ENCODE measurements around the gene COMT. TPM values are rescaled to one million over a fixed set of nuclear protein-coding genes. Genes with fewer than 3 reads are reported as not detected.

COMT gene
- total and polyA plus RNA-seq, 9 of the 15 experiments (the other 6 are each of a cell fraction or from before 2014, with no cell fraction given), result 12.5 to 351 (median 155) TPM

DNA sequence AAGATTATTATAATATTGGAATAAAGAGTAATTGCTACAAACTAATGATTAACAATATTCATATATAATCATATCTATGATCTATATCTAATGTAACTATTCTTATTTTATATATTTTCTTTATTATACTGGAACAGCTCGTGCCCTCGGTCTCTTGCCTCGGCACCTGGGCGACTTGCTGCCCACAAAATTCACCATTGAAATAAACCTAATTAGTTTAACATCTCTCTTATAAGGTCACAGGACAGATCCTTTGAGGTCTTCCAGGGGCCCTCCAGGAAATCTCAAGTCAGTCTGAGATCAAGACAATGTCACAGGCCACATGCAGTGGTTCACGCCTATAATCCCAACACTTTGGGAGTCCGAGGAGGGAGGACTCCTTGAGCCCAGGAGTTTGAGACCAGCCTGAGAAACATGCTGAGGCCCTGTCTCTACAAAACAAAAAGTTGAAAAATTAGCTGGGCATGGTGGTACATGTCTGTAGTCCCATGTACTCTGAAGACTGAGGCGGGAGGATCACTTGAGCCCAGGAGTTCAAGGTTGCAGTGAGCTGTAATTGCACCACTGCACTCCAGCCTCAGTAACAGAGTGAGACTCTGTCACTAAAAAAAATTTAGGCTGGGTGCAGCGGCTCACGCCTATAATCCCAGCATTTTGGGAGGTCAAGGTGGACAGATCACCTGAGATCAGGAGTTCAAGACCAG lies 6.6 kb downstream of the COMT start (continued):
- TF ChIP-seq, protein P1, sequence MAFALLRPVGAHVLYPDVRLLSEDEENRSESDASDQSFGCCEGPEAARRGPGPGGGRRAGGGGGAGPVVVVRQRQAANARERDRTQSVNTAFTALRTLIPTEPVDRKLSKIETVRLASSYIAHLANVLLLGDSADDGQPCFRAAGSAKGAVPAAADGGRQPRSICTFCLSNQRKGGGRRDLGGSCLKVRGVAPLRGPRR (CRISPR knock-in tag; IDR thresholded peaks at IDR 0.05), result 0 out of 2 replicates have a peak, but pooled peaks have one; percentile 38
- TF ChIP-seq, protein P2, sequence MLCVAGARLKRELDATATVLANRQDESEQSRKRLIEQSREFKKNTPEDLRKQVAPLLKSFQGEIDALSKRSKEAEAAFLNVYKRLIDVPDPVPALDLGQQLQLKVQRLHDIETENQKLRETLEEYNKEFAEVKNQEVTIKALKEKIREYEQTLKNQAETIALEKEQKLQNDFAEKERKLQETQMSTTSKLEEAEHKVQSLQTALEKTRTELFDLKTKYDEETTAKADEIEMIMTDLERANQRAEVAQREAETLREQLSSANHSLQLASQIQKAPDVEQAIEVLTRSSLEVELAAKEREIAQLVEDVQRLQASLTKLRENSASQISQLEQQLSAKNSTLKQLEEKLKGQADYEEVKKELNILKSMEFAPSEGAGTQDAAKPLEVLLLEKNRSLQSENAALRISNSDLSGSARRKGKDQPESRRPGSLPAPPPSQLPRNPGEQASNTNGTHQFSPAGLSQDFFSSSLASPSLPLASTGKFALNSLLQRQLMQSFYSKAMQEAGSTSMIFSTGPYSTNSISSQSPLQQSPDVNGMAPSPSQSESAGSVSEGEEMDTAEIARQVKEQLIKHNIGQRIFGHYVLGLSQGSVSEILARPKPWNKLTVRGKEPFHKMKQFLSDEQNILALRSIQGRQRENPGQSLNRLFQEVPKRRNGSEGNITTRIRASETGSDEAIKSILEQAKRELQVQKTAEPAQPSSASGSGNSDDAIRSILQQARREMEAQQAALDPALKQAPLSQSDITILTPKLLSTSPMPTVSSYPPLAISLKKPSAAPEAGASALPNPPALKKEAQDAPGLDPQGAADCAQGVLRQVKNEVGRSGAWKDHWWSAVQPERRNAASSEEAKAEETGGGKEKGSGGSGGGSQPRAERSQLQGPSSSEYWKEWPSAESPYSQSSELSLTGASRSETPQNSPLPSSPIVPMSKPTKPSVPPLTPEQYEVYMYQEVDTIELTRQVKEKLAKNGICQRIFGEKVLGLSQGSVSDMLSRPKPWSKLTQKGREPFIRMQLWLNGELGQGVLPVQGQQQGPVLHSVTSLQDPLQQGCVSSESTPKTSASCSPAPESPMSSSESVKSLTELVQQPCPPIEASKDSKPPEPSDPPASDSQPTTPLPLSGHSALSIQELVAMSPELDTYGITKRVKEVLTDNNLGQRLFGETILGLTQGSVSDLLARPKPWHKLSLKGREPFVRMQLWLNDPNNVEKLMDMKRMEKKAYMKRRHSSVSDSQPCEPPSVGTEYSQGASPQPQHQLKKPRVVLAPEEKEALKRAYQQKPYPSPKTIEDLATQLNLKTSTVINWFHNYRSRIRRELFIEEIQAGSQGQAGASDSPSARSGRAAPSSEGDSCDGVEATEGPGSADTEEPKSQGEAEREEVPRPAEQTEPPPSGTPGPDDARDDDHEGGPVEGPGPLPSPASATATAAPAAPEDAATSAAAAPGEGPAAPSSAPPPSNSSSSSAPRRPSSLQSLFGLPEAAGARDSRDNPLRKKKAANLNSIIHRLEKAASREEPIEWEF (CRISPR knock-in tag; IDR thresholded peaks at IDR 0.05), result no peak
- TF ChIP-seq SP1 (CRISPR knock-in tag; IDR thresholded peaks at IDR 0.05) (no peak), HDAC8 (tag; IDR thresholded peaks at IDR 0.05) (no peak), CREB1 (IDR thresholded peaks at IDR 0.05) (no peak), CREB1 (CRISPR knock-in tag; IDR thresholded peaks at IDR 0.05) (no peak), RAD21 (CRISPR knock-in tag; conservative IDR thresholded peaks at IDR 0.05 in 1 of 2, IDR thresholded peaks at IDR 0.05 in 1 of 2) (no peak), CAMTA2 (CRISPR knock-in tag; conservative IDR thresholded peaks at IDR 0.05) (no peak; the same call in 1 of the 2 replicates), FUS (optimal IDR thresholded peaks at IDR 0.05; ENCODE audit: low read depth, low read length) (no peak), CREM (IDR thresholded peaks at IDR 0.05; ENCODE audit: low read depth) (no peak), HMGN3 (IDR thresholded peaks at IDR 0.05; ENCODE audit: borderline replicate concordance, extremely low read depth, insufficient read length, low read depth, low read length) (no peak), EWSR1 (IDR thresholded peaks at IDR 0.05; ENCODE audit: borderline replicate concordance, low read depth, partially characterized antibody) (no peak), MCM2 (IDR thresholded peaks at IDR 0.05; ENCODE audit: low read depth) (no peak), PHB2 (IDR thresholded peaks at IDR 0.05; ENCODE audit: low read depth) (no peak)
- TF ChIP-seq, protein P3, sequence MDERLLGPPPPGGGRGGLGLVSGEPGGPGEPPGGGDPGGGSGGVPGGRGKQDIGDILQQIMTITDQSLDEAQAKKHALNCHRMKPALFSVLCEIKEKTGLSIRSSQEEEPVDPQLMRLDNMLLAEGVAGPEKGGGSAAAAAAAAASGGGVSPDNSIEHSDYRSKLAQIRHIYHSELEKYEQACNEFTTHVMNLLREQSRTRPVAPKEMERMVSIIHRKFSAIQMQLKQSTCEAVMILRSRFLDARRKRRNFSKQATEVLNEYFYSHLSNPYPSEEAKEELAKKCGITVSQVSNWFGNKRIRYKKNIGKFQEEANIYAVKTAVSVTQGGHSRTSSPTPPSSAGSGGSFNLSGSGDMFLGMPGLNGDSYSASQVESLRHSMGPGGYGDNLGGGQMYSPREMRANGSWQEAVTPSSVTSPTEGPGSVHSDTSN (CRISPR knock-in tag; IDR thresholded peaks at IDR 0.05; ENCODE audit: low read depth), result no peak
- TF ChIP-seq, protein P3 (tag; conservative IDR thresholded peaks at IDR 0.05; ENCODE audit: low read depth), result no peak
- TF ChIP-seq, protein P4, sequence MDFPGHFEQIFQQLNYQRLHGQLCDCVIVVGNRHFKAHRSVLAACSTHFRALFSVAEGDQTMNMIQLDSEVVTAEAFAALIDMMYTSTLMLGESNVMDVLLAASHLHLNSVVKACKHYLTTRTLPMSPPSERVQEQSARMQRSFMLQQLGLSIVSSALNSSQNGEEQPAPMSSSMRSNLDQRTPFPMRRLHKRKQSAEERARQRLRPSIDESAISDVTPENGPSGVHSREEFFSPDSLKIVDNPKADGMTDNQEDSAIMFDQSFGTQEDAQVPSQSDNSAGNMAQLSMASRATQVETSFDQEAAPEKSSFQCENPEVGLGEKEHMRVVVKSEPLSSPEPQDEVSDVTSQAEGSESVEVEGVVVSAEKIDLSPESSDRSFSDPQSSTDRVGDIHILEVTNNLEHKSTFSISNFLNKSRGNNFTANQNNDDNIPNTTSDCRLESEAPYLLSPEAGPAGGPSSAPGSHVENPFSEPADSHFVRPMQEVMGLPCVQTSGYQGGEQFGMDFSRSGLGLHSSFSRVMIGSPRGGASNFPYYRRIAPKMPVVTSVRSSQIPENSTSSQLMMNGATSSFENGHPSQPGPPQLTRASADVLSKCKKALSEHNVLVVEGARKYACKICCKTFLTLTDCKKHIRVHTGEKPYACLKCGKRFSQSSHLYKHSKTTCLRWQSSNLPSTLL (IDR thresholded peaks at IDR 0.05), result no peak
